ENCODE measurements around the gene RPL10.

Gene RPL10

DNA sequence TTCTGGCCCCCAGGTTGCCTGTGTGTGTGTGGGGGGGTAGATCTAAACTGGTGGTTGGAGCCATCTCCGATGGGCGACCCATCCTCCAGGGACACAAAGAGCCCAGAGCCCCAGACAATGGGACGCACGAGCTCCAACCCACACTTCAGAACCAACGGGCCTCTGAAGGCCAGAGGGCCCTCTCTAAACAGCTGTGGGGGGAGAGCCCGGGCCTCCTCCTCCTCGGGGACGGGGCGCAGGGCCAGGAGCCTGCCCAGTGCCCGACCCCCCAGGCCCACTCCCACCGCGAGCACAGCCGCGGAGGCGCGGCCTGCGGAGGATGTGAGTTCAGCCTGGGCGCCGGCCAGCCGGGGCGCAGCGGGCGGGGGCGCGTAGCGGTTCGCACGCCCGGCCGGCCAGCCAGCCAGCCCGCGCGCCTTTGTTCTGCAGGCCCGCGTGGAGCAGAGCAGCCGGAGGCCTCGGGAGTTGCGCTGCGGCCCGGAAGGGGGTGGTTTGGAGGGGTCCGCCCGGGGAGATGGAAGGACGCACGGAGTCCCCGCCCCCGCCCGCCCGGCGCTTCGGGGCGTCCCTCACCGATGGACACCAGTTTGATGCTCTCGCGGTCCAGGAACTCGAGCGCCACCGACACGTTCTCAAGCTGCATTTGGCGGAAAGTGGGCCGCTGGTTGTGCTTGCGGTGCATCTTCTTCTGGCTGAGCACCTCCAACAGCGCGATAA is 27.7 kb upstream of the RPL10 start:
- H3K4me2 ChIP-seq (ENCODE audit: low read length): peak overlapping the region; percentile 100

DNA sequence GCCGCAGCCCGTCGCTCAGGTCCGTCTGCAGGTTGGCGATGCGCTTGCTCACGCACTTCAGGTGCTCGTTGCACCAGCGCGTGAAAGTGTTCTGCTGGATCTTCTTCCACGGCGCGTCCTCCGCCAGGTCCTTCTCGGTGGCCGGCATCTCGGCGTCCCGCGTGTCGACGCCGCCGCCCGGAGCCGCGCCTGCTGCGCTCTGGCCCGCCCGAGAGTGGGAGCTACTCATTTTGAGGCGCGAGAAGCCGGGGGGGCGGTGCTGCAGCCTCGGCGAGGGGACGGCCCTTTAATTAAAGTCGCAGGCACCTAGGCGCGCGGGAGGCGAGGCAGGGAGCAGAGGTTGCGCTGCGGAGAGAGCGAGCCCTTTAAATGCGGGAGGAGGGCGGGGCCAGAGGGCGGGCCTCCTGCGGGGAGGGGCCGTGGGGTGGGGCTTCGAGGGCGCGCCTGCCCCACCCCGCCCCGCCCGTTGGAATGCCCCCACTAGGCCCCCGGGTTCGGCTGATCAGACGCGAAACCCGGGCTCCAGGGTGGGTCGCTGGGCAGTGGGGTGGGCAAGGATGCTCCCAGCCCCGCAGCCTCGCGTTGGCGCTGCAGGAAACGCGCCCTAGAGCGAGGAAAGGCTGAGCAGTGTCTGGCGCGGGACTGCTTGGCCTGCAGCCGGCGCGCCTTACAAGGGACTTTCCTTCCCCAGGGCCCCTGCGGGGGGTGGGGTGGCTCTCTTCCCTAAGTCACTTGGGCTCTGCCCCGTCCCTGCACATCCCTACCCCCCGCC is 27.0 kb upstream of the RPL10 start:
- peaks cover 35% of the 10 kb centered on the region for H3K4me1 ChIP-seq (ENCODE audit: low read length)
- TF ChIP-seq EZH2phosphoT487 (IDR thresholded peaks at IDR 0.05; ENCODE audit: low read depth): no peak
- TF ChIP-seq, protein P1, sequence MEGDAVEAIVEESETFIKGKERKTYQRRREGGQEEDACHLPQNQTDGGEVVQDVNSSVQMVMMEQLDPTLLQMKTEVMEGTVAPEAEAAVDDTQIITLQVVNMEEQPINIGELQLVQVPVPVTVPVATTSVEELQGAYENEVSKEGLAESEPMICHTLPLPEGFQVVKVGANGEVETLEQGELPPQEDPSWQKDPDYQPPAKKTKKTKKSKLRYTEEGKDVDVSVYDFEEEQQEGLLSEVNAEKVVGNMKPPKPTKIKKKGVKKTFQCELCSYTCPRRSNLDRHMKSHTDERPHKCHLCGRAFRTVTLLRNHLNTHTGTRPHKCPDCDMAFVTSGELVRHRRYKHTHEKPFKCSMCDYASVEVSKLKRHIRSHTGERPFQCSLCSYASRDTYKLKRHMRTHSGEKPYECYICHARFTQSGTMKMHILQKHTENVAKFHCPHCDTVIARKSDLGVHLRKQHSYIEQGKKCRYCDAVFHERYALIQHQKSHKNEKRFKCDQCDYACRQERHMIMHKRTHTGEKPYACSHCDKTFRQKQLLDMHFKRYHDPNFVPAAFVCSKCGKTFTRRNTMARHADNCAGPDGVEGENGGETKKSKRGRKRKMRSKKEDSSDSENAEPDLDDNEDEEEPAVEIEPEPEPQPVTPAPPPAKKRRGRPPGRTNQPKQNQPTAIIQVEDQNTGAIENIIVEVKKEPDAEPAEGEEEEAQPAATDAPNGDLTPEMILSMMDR (IDR thresholded peaks at IDR 0.05; ENCODE audit: low read depth, low read length): no peak
- H2AFZ ChIP-seq (ENCODE audit: low read depth, low read length): no peak overlapping the region
- peaks cover 22% of the 10 kb centered on the region for H3K36me3 ChIP-seq (replicated peaks; ENCODE audit: low read depth, low read length)
- H3K4me2 ChIP-seq (ENCODE audit: low read length): peak overlapping the region; percentile 100
- H3K79me2 ChIP-seq (ENCODE audit: low read length): peaks cover 48% of the 10 kb centered on the region
- H3K27me3 ChIP-seq (ENCODE audit: low read depth, low read length): no peaks in the 10 kb centered on the region
- peak overlapping the region; percentile 89 for H3K27ac ChIP-seq (ENCODE audit: low read length)
- H4K20me1 ChIP-seq (ENCODE audit: insufficient read depth, low read length): peaks cover 23% of the 10 kb centered on the region
- H3K4me3 ChIP-seq (ENCODE audit: low read length): peak overlapping the region; percentile 99
- H3K9ac ChIP-seq (ENCODE audit: low read length): peak overlapping the region; percentile 94
- H3K9me3 ChIP-seq (ENCODE audit: insufficient read depth, low read length): no peaks in the 10 kb centered on the region

More for the DNA sequence above, 27.7 kb upstream of the RPL10 start:
- Histone ChIP-seq H2AFZ (ENCODE audit: low read depth, low read length) (no peak overlapping the region), H3K4me1 (ENCODE audit: low read length) (peaks cover 35% of the 10 kb centered on the region), H3K4me3 (ENCODE audit: low read length) (peak overlapping the region; percentile 99), H3K9ac (ENCODE audit: low read length) (peak overlapping the region; percentile 82), H3K27ac (ENCODE audit: low read length) (peak overlapping the region; percentile 82), H3K27me3 (ENCODE audit: low read depth, low read length) (no peaks in the 10 kb centered on the region), H4K20me1 (ENCODE audit: insufficient read depth, low read length) (peaks cover 23% of the 10 kb centered on the region), H3K36me3 (replicated peaks; ENCODE audit: low read depth, low read length) (peaks cover 29% of the 10 kb centered on the region), H3K9me3 (ENCODE audit: insufficient read depth, low read length) (no peaks in the 10 kb centered on the region), H3K79me2 (ENCODE audit: low read length) (peaks cover 49% of the 10 kb centered on the region)
- TF ChIP-seq, protein P1 (IDR thresholded peaks at IDR 0.05; ENCODE audit: low read depth, low read length): no peak

DNA sequence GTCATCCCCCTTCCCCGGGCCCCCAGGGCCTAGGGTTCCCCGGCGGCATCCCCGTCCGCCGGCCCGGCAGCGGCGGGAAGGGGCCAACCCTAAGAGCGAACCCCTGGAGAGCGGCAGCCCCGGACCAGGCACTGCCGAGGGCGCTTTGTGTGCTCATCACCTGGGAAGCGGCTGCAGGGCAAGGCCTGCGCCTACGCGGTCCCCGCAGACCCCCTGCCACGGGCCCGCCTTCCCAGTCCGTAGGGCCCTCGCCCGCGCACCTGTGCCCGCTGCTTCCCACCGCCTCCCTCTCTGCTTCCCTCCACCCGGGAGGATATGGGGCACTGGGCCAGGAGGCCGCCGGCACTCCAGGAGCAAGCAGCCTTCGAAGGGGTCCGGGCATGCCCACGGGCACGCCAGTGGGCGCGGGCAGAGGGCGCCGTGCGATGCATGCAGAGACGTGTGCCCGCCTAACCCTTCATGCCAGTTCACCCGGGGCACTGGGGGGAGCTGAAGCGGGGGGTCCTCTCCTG is 26.3 kb upstream of the RPL10 start:
- no peaks in the 10 kb centered on the region for H3K27me3 ChIP-seq (ENCODE audit: low read depth, low read length)
- H3K9me3 ChIP-seq (ENCODE audit: insufficient read depth, low read length): no peaks in the 10 kb centered on the region
- peaks cover 16% of the 10 kb centered on the region for H3K36me3 ChIP-seq (replicated peaks; ENCODE audit: low read depth, low read length)
- peaks cover 17% of the 10 kb centered on the region for H4K20me1 ChIP-seq (ENCODE audit: insufficient read depth, low read length)
- H3K27ac ChIP-seq (ENCODE audit: low read length): peak overlapping the region; percentile 89
- peaks cover 42% of the 10 kb centered on the region for H3K79me2 ChIP-seq (ENCODE audit: low read length)
- H2AFZ ChIP-seq (ENCODE audit: low read depth, low read length): no peak overlapping the region
- H3K4me1 ChIP-seq (ENCODE audit: low read length): peaks cover 35% of the 10 kb centered on the region
- H3K9ac ChIP-seq (ENCODE audit: low read length): peak overlapping the region; percentile 94
- TF ChIP-seq, protein P1 (IDR thresholded peaks at IDR 0.05; ENCODE audit: low read depth, low read length): no peak
- TF ChIP-seq EZH2phosphoT487 (IDR thresholded peaks at IDR 0.05; ENCODE audit: low read depth): no peak
- H3K4me3 ChIP-seq (ENCODE audit: low read length): peak overlapping the region; percentile 85
- peak overlapping the region; percentile 99 for H3K4me2 ChIP-seq (ENCODE audit: low read length)

DNA sequence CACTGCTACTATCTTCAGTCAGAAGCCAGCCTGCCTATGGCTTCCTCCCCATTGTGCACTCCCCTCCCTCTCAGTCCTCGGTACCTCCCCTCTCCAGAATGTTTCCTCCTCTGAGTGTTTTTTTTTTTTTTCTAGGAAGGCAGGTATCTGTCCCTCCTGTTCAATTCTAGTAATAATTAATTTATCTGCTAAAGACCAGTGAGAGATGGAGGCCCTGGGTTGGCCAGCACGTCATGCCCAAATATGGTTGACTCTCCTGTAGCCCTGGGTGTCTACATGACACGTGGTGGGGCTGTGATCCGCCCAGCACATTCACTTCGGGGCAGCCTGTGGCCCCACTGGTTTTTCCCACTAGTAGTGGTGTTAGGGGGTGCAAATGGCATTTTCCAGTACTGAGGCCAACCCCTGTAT is 25.6 kb upstream of the RPL10 start:
- Histone ChIP-seq H3K4me1 (ENCODE audit: low read length) (peaks cover 39% of the 10 kb centered on the region), H4K20me1 (ENCODE audit: insufficient read depth, low read length) (peaks cover 13% of the 10 kb centered on the region), H3K36me3 (replicated peaks; ENCODE audit: low read depth, low read length) (peaks cover 9% of the 10 kb centered on the region), H3K4me3 (ENCODE audit: low read length) (peak overlapping the region; percentile 94), H3K4me2 (ENCODE audit: low read length) (peak overlapping the region; percentile 99), H3K9ac (ENCODE audit: low read length) (peak overlapping the region; percentile 94), H3K27ac (ENCODE audit: low read length) (peak overlapping the region; percentile 89), H3K9me3 (ENCODE audit: insufficient read depth, low read length) (no peaks in the 10 kb centered on the region), H3K79me2 (ENCODE audit: low read length) (peaks cover 34% of the 10 kb centered on the region), H3K27me3 (ENCODE audit: low read depth, low read length) (no peaks in the 10 kb centered on the region), H2AFZ (ENCODE audit: low read depth, low read length) (no peak overlapping the region)
- TF ChIP-seq, protein P1 (IDR thresholded peaks at IDR 0.05; ENCODE audit: low read depth, low read length): no peak
- no peak for TF ChIP-seq EZH2phosphoT487 (IDR thresholded peaks at IDR 0.05; ENCODE audit: low read depth)
